Type B pancreatic cell (in vitro differentiated cells): ENCODE measurements around the gene APOL2. TPM values are rescaled to one million over a fixed set of nuclear protein-coding genes. Genes with fewer than 3 reads are reported as not detected.
"Not testable (repeated sequence)": the region's sequence is repeated elsewhere in the genome, so short reads cannot be mapped to it uniquely, and the experiment has no call there.

Experiments
- DNase-seq: peaks from one replicate; pipeline ENCODE4 v3.0.0; 2021; ENCODE audit warnings: mixed read lengths; ENCODE audit not compliant: unreplicated experiment; ENCODE audit errors: extremely low spot score
- H3K27ac Mint-ChIP-seq: 2 replicates; pipeline ENCODE4 v1.8.0; 2021; ENCODE audit warnings: mild to moderate bottlenecking, mixed read lengths
- H3K27me3 Mint-ChIP-seq: 2 replicates; pipeline ENCODE4 v1.8.0; 2021; ENCODE audit warnings: mixed read lengths
- H3K36me3 Mint-ChIP-seq: 2 replicates; pipeline ENCODE4 v1.8.0; 2021; ENCODE audit warnings: mixed read lengths
- H3K4me1 Mint-ChIP-seq: one replicate; pipeline ENCODE4 v1.8.0; 2021; ENCODE audit warnings: mixed read lengths; ENCODE audit not compliant: unreplicated experiment
- H3K4me3 Mint-ChIP-seq: 2 replicates; pipeline ENCODE4 v1.8.0; 2021; ENCODE audit warnings: mild to moderate bottlenecking, mixed read lengths
- H3K9me3 Mint-ChIP-seq: 2 replicates; pipeline ENCODE4 v1.8.0; 2021; ENCODE audit warnings: mixed read lengths
- total RNA-seq: library from RNA; stranded (reverse); gene quantifications from 2 replicates; pipeline ENCODE4 v1.2.1, GENCODE V29; 2021; ENCODE audit warnings: low replicate concordance
- TF ChIP-seq, protein P1 (sequence below): fragments of 200-600 bp; sonication (generic); conservative IDR thresholded peaks from 2 replicates; pipeline ENCODE4 v1.5.0; 2021; ENCODE audit warnings: antibody characterized with exemption, mild to moderate bottlenecking

The APOL2 gene
- total RNA-seq, 1 donor from 2014 or later, result 23.7 TPM

DNA sequence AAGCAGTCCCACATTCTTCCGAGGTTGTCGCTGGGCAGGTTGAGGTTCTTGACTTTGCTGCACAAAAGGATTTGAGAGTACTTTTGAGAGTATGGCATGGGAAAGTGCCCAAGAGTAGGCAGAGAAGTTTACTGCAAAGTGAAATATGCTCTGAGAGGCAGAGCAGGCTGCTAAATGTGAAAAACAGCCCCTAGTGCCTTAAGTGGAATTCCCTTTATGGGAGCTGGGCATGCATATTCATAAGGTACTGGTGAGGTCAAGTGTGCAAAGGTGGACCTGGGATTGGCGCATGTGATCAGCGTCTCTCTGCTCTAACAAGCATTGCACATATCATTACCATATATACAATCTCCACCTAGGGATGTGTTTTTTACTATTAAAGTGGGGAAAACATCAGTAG is 25.7 kb downstream of the APOL2 start:
- H3K9me3 Mint-ChIP-seq, result peaks cover 19% of the 10 kb centered on the region

DNA sequence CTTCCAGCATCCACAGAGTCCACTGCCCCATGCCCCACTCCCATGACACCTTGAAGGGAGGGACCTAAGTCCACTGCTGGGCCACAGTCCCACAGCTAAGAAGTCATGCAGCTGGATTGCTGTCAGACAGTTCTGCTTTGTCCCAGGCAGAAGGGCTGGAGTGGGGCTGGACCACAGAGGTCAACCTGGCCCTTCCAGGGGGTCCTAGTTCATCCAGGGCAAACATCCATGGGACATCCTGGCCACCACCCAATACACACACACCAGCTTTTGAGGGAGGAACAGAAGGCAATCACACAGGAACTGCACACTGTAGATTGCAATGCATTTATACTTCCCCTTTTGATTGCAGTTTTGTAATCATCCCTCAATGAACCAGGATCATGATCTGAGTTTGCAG is 26.4 kb downstream of the APOL2 start:
- H3K27me3 Mint-ChIP-seq, result peaks cover 4% of the 10 kb centered on the region
- TF ChIP-seq, protein P1, sequence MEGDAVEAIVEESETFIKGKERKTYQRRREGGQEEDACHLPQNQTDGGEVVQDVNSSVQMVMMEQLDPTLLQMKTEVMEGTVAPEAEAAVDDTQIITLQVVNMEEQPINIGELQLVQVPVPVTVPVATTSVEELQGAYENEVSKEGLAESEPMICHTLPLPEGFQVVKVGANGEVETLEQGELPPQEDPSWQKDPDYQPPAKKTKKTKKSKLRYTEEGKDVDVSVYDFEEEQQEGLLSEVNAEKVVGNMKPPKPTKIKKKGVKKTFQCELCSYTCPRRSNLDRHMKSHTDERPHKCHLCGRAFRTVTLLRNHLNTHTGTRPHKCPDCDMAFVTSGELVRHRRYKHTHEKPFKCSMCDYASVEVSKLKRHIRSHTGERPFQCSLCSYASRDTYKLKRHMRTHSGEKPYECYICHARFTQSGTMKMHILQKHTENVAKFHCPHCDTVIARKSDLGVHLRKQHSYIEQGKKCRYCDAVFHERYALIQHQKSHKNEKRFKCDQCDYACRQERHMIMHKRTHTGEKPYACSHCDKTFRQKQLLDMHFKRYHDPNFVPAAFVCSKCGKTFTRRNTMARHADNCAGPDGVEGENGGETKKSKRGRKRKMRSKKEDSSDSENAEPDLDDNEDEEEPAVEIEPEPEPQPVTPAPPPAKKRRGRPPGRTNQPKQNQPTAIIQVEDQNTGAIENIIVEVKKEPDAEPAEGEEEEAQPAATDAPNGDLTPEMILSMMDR, result no peak
- H3K36me3 Mint-ChIP-seq, result no peaks in the 10 kb centered on the region
- H3K27ac Mint-ChIP-seq, result no peak overlapping the region
- H3K4me1 Mint-ChIP-seq, result peaks cover 20% of the 10 kb centered on the region
- no peak overlapping the region for H3K4me3 Mint-ChIP-seq
- H3K9me3 Mint-ChIP-seq, result peaks cover 19% of the 10 kb centered on the region
- DNase-seq, result no peak

More for the DNA sequence above, 25.7 kb downstream of the APOL2 start:
- TF ChIP-seq, protein P1, result no peak
- no peak overlapping the region for H3K27ac Mint-ChIP-seq
- no peak overlapping the region for H3K4me3 Mint-ChIP-seq
- peaks cover 4% of the 10 kb centered on the region for H3K27me3 Mint-ChIP-seq
- DNase-seq, result no peak
- H3K4me1 Mint-ChIP-seq, result peaks cover 20% of the 10 kb centered on the region
- H3K36me3 Mint-ChIP-seq, result no peaks in the 10 kb centered on the region

DNA sequence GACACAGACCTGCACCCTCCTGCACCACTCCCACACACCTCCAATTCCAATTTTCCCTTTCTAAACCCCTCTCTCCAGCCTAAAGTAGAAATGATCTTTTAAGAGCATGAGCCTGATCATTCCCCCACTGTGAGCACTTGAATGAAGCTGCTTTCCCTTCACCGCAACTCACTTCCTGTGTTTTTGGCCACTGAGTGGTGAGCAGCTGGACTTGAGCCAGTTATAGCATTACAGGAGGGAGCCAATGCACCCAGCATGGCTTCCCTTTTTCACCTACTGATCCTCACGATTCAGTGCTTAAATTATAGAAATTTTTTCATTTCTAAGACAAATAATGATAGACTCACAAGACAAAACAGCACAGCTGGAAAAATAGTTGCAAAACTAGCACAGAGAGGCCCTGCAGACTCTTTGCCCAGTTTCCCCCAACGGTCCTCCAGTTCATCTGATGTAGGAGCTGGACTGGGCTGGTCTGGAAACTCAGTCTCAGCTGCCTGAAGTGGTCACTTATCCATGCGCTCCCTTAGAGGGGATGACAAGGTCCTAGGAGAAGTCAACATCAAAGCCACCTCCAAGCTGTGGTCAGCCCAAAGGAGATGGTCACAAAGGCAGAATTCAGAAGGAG is 28.0 kb downstream of the APOL2 start:
- no peak overlapping the region for H3K4me3 Mint-ChIP-seq
- H3K4me1 Mint-ChIP-seq, result peaks cover 27% of the 10 kb centered on the region
- TF ChIP-seq, protein P1, result no peak
- no peak for DNase-seq
- no peaks in the 10 kb centered on the region for H3K36me3 Mint-ChIP-seq
- H3K27me3 Mint-ChIP-seq, result peaks cover 4% of the 10 kb centered on the region
- peaks cover 19% of the 10 kb centered on the region for H3K9me3 Mint-ChIP-seq
- no peak overlapping the region for H3K27ac Mint-ChIP-seq

DNA sequence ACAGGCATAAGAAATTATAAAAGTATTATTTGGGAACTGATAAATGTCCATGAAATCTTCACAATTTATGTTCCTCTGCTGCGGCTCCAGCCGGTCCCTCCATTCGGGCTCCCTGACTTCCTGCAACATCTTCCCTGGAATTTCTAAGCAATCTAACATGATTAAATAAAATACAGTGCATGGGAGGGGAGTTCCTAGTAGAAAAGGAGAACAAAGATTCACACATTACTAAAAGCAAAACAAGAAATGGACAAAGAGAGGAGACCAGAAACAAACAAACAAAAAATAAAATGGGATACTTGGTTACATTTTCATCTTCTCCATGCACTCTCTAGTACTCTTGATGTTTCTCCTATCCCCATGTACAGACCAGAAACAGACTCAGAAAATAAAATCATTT is 29.1 kb downstream of the APOL2 start:
- Mint-ChIP-seq H3K4me1 (peaks cover 30% of the 10 kb centered on the region), H3K4me3 (no peak overlapping the region), H3K27me3 (no peaks in the 10 kb centered on the region), H3K27ac (no peak overlapping the region), H3K36me3 (no peaks in the 10 kb centered on the region), H3K9me3 (peaks cover 19% of the 10 kb centered on the region)
- TF ChIP-seq, protein P1, result no peak
- DNase-seq, result no peak

DNA sequence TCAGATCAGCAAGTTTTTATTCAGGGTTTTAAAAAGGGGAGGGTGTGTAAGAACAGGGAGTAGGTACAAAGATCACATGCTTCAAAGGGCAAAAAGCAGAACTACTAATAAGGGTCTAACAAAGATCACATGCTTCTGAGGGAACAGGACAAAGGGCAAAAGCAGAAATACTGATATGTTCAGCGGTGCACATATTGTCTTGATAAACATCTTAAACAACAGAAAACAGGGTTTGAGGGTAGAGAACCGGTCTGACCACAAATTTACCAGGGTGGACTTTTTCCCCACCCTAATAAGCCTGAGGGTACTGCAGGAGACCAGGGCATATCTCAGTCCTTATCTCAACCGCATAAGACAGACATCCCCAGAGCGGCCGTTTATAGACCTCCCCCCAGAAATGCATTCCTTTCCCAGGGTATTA is 29.8 kb downstream of the APOL2 start:
- H3K36me3 Mint-ChIP-seq, H3K27me3 Mint-ChIP-seq, H3K4me3 Mint-ChIP-seq, DNase-seq: not testable (repeated sequence)
- H3K9me3 Mint-ChIP-seq, result peaks cover 19% of the 10 kb centered on the region
- peaks cover 28% of the 10 kb centered on the region for H3K4me1 Mint-ChIP-seq
- H3K27ac Mint-ChIP-seq, result peak overlapping the region; percentile 40

DNA sequence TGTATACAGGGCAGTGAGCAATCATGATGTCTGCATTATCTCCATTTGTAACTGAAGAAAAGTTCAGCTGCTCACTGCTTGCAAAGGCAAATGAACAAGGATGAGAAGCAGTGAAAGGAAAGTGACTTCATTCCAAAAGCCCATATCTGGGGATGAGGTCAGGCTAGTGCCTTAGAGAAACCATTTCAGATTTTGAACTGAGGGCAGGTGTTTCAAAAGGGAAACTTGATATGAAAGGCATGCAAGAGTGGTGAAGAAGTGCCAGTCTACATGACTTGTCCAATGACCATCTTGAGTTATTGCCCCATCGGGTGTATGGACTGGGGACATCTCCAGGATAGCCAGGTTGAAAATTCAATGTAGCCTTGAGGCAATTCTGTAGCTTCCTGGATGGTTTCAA is 30.4 kb downstream of the APOL2 start:
- peaks cover 28% of the 10 kb centered on the region for H3K4me1 Mint-ChIP-seq
- no peaks in the 10 kb centered on the region for H3K27me3 Mint-ChIP-seq
- TF ChIP-seq, protein P1, result no peak
- H3K27ac Mint-ChIP-seq, result peak overlapping the region; percentile 40
- H3K9me3 Mint-ChIP-seq, result peaks cover 19% of the 10 kb centered on the region
- no peak for DNase-seq
- H3K36me3 Mint-ChIP-seq, result no peaks in the 10 kb centered on the region
- no peak overlapping the region for H3K4me3 Mint-ChIP-seq
